ENCODE data around the gene FGD5. TPM values are rescaled to one million over a fixed set of nuclear protein-coding genes. Genes with fewer than 3 reads are reported as not detected.

The FGD5 gene
- total RNA-seq, 1 donor from 2014 or later = 3.2 TPM

DNA sequence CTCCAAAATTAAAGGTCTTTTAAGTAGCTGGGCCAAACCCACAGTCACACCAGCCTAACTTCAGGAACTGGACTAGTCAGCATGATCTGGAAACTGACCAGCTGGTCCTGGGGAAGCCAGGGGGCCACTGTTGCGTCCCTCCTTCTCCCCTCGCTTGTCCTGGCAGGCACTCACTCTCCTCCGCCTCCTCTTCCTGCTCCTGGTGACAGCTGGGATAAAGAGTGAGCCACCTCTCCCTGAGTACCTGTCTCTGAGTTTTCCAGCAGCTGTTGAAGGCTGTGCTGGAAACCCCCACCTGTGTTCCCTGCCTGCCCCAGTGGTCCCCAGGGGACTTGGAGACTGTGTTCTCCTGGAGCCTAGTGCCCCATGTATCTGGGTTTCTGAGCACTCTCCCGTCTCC lies 56.0 kb downstream of the FGD5 start:
- TF ChIP-seq, protein P1, sequence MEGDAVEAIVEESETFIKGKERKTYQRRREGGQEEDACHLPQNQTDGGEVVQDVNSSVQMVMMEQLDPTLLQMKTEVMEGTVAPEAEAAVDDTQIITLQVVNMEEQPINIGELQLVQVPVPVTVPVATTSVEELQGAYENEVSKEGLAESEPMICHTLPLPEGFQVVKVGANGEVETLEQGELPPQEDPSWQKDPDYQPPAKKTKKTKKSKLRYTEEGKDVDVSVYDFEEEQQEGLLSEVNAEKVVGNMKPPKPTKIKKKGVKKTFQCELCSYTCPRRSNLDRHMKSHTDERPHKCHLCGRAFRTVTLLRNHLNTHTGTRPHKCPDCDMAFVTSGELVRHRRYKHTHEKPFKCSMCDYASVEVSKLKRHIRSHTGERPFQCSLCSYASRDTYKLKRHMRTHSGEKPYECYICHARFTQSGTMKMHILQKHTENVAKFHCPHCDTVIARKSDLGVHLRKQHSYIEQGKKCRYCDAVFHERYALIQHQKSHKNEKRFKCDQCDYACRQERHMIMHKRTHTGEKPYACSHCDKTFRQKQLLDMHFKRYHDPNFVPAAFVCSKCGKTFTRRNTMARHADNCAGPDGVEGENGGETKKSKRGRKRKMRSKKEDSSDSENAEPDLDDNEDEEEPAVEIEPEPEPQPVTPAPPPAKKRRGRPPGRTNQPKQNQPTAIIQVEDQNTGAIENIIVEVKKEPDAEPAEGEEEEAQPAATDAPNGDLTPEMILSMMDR (IDR thresholded peaks at IDR 0.05; ENCODE audit: unreplicated experiment) = no peak
- H3K27me3 Mint-ChIP-seq (ENCODE audit: low read depth) = peaks cover 14% of the 10 kb centered on the region
- no peak for DNase-seq (ENCODE audit: low spot score in 2 of 2, unreplicated experiment in 2 of 2)
- H3K36me3 Mint-ChIP-seq = no peaks in the 10 kb centered on the region
- H3K27ac Mint-ChIP-seq = no peak overlapping the region
- H3K9me3 Mint-ChIP-seq = no peaks in the 10 kb centered on the region
- no peak overlapping the region for H3K4me3 Mint-ChIP-seq
- H3K4me1 Mint-ChIP-seq = peaks cover 24% of the 10 kb centered on the region

DNA sequence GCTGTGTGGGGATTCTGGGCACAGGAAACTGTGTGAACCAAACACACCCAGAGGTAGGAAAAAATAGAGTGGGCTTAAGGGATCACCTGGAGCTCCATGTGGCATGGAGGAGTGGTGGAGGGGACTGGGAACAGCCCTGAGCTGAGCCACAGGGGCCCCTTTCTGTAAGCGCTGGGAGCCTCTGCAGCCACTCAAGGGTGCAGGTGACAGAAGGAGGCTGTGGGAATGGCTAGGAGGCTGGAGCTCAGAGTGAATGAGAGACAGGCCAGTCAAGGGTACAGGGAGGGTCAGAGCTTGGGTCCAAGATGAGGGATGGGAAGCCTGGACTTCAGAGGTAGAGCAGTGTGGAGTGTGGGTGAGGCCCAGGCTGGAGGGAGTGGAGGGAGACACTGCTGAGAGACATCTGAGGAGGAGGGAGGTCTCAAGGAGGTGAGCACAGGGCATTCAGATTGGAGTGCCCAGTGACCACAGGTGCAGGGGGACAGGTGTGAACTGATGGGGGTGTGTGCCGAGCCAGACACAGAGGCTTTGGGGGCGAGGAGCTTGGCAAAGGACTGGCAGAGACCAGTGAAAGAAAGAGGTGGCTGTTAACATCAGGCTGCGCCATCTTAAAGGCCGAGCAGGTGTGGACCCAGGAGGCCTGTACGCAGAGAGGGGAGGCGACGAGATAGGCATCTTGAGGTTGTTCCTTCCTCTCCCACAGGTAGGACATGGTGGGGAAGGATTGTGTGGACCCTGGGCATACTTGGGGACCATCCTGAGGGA lies 56.8 kb downstream of the FGD5 start:
- no peak overlapping the region for H3K4me3 Mint-ChIP-seq
- peaks cover 10% of the 10 kb centered on the region for H3K27me3 Mint-ChIP-seq (ENCODE audit: low read depth)
- no peaks in the 10 kb centered on the region for H3K9me3 Mint-ChIP-seq
- no peak for DNase-seq (ENCODE audit: low spot score in 2 of 2, unreplicated experiment in 2 of 2)
- TF ChIP-seq, protein P1 (IDR thresholded peaks at IDR 0.05; ENCODE audit: unreplicated experiment) = no peak
- H3K27ac Mint-ChIP-seq = no peak overlapping the region
- H3K4me1 Mint-ChIP-seq = peaks cover 24% of the 10 kb centered on the region
- H3K36me3 Mint-ChIP-seq = no peaks in the 10 kb centered on the region

DNA sequence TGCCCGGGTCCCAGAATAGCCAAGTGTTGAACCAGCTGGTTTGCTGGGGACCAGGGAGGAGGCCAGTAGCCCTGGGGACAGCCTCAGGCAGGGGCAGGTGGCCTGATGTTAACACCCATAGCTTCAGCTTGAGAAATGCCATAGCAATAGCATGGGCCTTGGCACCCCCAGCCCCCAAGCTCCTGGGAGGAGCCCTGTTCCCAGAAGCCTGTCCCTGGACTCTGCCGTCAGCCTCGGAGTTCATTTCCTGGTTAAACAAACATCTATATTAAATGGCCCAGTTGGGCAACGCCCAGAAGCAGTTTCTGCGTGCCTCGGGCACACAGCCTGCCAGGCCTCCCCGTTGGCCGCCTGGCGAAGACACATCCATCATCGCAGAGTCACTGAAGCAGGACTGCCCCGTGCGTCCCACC lies 58.2 kb downstream of the FGD5 start:
- Mint-ChIP-seq H3K4me3 (no peak overlapping the region), H3K4me1 (peaks cover 24% of the 10 kb centered on the region), H3K27ac (peak overlapping the region; percentile 77), H3K36me3 (no peaks in the 10 kb centered on the region), H3K27me3 (ENCODE audit: low read depth) (peaks cover 3% of the 10 kb centered on the region), H3K9me3 (no peaks in the 10 kb centered on the region)
- DNase-seq (ENCODE audit: low spot score in 2 of 2, unreplicated experiment in 2 of 2) = no peak
- TF ChIP-seq, protein P1 (IDR thresholded peaks at IDR 0.05; ENCODE audit: unreplicated experiment) = no peak

DNA sequence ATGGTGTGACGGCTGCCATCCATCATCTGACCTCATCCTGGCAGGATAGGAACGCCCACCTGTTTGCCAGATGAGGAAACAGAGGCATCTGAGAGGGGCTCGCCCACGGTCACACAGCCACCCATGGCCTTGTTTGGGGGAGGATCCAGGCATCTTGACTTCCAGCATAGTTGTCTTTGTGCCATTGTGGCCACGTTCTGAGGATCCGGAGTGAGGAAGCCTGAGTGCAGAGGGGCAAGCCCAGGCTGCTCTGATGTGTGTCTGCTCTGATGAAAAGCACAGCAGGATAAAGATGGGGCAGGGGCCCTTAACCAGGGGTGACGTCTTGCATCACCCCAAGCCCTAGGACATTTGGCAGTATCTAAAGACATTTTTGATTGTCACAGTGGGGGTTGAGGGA lies 58.7 kb downstream of the FGD5 start:
- Mint-ChIP-seq H3K4me3 (no peak overlapping the region), H3K9me3 (no peaks in the 10 kb centered on the region), H3K27me3 (ENCODE audit: low read depth) (peaks cover 3% of the 10 kb centered on the region), H3K4me1 (peaks cover 24% of the 10 kb centered on the region), H3K27ac (no peak overlapping the region), H3K36me3 (no peaks in the 10 kb centered on the region)
- TF ChIP-seq, protein P1 (IDR thresholded peaks at IDR 0.05; ENCODE audit: unreplicated experiment) = no peak
- DNase-seq (ENCODE audit: low spot score in 2 of 2, unreplicated experiment in 2 of 2) = no peak

DNA sequence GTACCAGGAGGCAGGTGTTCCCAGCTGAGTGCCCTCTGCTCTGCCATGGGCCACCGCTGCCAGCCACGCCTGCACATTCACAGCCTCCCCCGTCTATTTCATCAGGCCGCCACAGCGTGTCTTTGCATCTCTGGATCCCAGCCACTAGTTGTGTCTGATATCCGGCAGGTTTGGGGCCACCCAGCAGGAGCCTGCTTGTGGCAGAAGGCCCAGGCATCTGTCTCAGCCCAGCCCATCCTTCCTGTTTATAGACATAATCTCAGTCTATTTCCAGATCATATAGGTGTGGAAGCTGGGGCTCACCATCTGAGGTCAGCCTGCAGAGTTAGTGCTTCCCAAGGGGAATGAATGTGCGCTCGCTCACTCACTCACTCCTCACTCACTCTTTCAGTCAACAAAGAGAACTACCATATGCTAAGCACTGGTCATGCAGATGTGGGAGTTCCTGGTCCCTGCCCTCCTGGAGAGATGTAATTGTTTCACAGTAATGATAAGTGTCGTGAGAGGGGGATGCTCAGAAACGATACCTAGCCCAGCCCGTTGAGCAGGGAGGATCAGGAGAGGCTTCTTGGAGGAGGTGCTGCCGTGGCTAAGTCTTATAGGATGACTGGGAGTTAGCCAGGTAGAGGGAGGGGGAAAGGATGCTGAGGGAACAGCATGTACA lies 60.6 kb downstream of the FGD5 start:
- TF ChIP-seq, protein P1 (IDR thresholded peaks at IDR 0.05; ENCODE audit: unreplicated experiment) = no peak

More for the DNA sequence above, 60.6 kb downstream of the FGD5 start:
- no peaks in the 10 kb centered on the region for H3K36me3 Mint-ChIP-seq
- no peaks in the 10 kb centered on the region for H3K9me3 Mint-ChIP-seq
- H3K27ac Mint-ChIP-seq = no peak overlapping the region
- no peak for DNase-seq (ENCODE audit: low spot score in 2 of 2, unreplicated experiment in 2 of 2)
- peaks cover 3% of the 10 kb centered on the region for H3K27me3 Mint-ChIP-seq (ENCODE audit: low read depth)
- peaks cover 24% of the 10 kb centered on the region for H3K4me1 Mint-ChIP-seq
- no peak overlapping the region for H3K4me3 Mint-ChIP-seq
